ENCODE measurements around the gene MED6. TPM values are rescaled to one million over a fixed set of nuclear protein-coding genes. Genes with fewer than 3 reads are reported as not detected.

MED6 gene
- total RNA-seq, 4 donors from 2014 or later, result 19.5 to 21.7 (median 20.5) TPM

- WGBS, result 81% methylated on average over 5 of the region's 5 CpGs
- intact Hi-C loops (cut with DNase I), result no loop called here
- no peaks in the 10 kb centered on the region for H3K4me1 ChIP-seq
- H3K27ac ChIP-seq (replicated peaks in 1 of 4), result no peak overlapping the region
- TF ChIP-seq CTCF (IDR thresholded peaks at IDR 0.05) (no peak), POLR2AphosphoS5 (IDR thresholded peaks at IDR 0.05) (no peak), POLR2A (IDR thresholded peaks at IDR 0.05; ENCODE audit: low read depth) (no peak), EP300 (IDR thresholded peaks at IDR 0.05) (no peak)
- H3K36me3 ChIP-seq, result peaks cover 0 to 14% (median 7%) of the 10 kb centered on the region in 4 donors
- peaks cover 0 to 10% (median 4%) of the 10 kb centered on the region in 4 donors for H3K9me3 ChIP-seq
- no peaks in the 10 kb centered on the region for H3K27me3 ChIP-seq
- no peak for DNase-seq (ENCODE audit: extremely low spot score)
- no peak overlapping the region for H3K4me3 ChIP-seq
Measured at GRCh38 chr14:70538087-70538486, 62.4 kb downstream of the MED6 start.

- Histone ChIP-seq H3K9me3 (peaks cover 0 to 10% (median 4%) of the 10 kb centered on the region in 4 donors), H3K36me3 (peaks cover 0 to 21% (median 11%) of the 10 kb centered on the region in 4 donors), H3K27me3 (no peaks in the 10 kb centered on the region), H3K4me1 (no peaks in the 10 kb centered on the region), H3K4me3 (no peak overlapping the region), H3K27ac (replicated peaks in 1 of 4) (no peak overlapping the region)
- intact Hi-C loops (cut with DNase I), result no loop called here
- 90% methylated on average over 1 of the region's 1 CpG for WGBS
- no peak for DNase-seq (ENCODE audit: extremely low spot score)
- no peak for TF ChIP-seq POLR2AphosphoS5 (IDR thresholded peaks at IDR 0.05)
Measured at GRCh38 chr14:70536830-70537229, 63.6 kb downstream of the MED6 start.

- peaks cover 0 to 22% (median 11%) of the 10 kb centered on the region in 4 donors for H3K36me3 ChIP-seq
- intact Hi-C loops (cut with DNase I), result no loop called here
Measured at GRCh38 chr14:70534904-70535303, 65.6 kb downstream of the MED6 start, which contains the start of gene ADAM20. Gene ADAM20, minus strand, starts transcription at chr14:70535004. Its CDS starts 10,247 bp downstream, at chr14:70524757.

More at GRCh38 chr14:70534904-70535303, 65.6 kb downstream of the MED6 start, which contains the start of gene ADAM20:
- Histone ChIP-seq H3K27me3 (no peaks in the 10 kb centered on the region), H3K27ac (replicated peaks in 1 of 4) (no peak within 1 kb of the TSS), H3K9me3 (peaks cover 0 to 10% (median 4%) of the 10 kb centered on the region in 4 donors), H3K4me3 (no peak within 1 kb of the TSS), H3K4me1 (no peaks in the 10 kb centered on the region)
- no peak for DNase-seq (ENCODE audit: extremely low spot score)
- TF ChIP-seq CTCF (IDR thresholded peaks at IDR 0.05), result no peak
- no peak for TF ChIP-seq POLR2AphosphoS5 (IDR thresholded peaks at IDR 0.05)
- no peak for TF ChIP-seq POLR2A (IDR thresholded peaks at IDR 0.05; ENCODE audit: low read depth)

Small RNA genes within 50 kb of the gene (small RNA-seq; reads per million reads assigned to genes)
- 0 reads per million in 3 donors for gene RN7SL77P

Other genes with a start within 250 kb of the MED6 start
- gene COX16, start 241.0 kb downstream of the MED6 start, total RNA-seq, result 10 to 100 TPM in 3 of 4 donors, 1 to 10 TPM in 1; 9.2 to 19.3 (median 15.8) TPM
- gene SYNJ2BP, start 183.6 kb downstream of the MED6 start, total RNA-seq, result 10 to 100 TPM; 30.2 to 47.3 (median 40.0) TPM
- under 1 TPM in 2 of 4 donors, not detected in 2; 0.11 to 0.26 TPM for gene ADAM21, start 148.5 kb downstream of the MED6 start, total RNA-seq
- gene ADAM20, start 65.7 kb downstream of the MED6 start, total RNA-seq, result 1 to 10 TPM in 1 of 4 donors, under 1 TPM in 3; 0.33 to 2.5 (median 0.67) TPM
- gene TTC9, start 41.3 kb upstream of the MED6 start, total RNA-seq, result 1 to 10 TPM in 3 of 4 donors, under 1 TPM in 1; 0.99 to 3.4 (median 1.9) TPM
- 1 to 10 TPM in 3 of 4 donors, under 1 TPM in 1; 0.83 to 3.3 (median 1.8) TPM for gene MAP3K9, start 208.9 kb upstream of the MED6 start, total RNA-seq

Data from esophagus muscularis mucosa (tissue), 4 donors.